Spinal cord (tissue), 10 donors: ENCODE data around the gene CD276. TPM values are rescaled to one million over a fixed set of nuclear protein-coding genes. Genes with fewer than 3 reads are reported as not detected.
"Not testable (repeated sequence)": the region's sequence is repeated elsewhere in the genome, so short reads cannot be mapped to it uniquely, and the experiment has no call there.

ENCODE experiments used
- DNase-seq, 6 donors: peaks; one replicate each; pipeline versions ENCODE4 v3.0.0 to v3.0.0-alpha.2; 2013 to 2015; ENCODE audit warnings: low spot score in 6 of 6, low read depth in 4 of 6
- H3K27ac ChIP-seq: one replicate; pipeline ENCODE4 v1.5.1; 2013; ENCODE audit warnings: low read depth, low read length, control low read depth
- H3K27me3 ChIP-seq: one replicate; pipeline ENCODE4 v1.6.1; 2013; ENCODE audit warnings: low read length; ENCODE audit not compliant: control insufficient read depth, insufficient read depth
- H3K36me3 ChIP-seq: one replicate; pipeline ENCODE4 v1.6.1; 2013; ENCODE audit warnings: low read length; ENCODE audit not compliant: control insufficient read depth, insufficient read depth
- H3K4me1 ChIP-seq: one replicate; pipeline ENCODE4 v1.6.1; 2013; ENCODE audit warnings: low read length; ENCODE audit not compliant: control insufficient read depth, insufficient read depth
- H3K4me3 ChIP-seq: one replicate; pipeline ENCODE4 v1.5.1; 2013; ENCODE audit warnings: low read depth, low read length, control low read depth
- H3K9me3 ChIP-seq: one replicate; pipeline ENCODE4 v1.6.1; 2013; ENCODE audit warnings: low read length; ENCODE audit not compliant: control insufficient read depth, insufficient read depth
- WGBS: methylation state at CpG from one replicate; pipeline ENCODE4 v1.1.5; 2013; ENCODE audit warnings: missing lambda C conversion rate; ENCODE audit not compliant: insufficient coverage; 5-methylcytosine and 5-hydroxymethylcytosine counted together
- polyA plus RNA-seq, 2 donors: library from polyadenylated mRNA; unstranded; fragments of 120-200 nt; gene quantifications; one replicate each; pipeline ENCODE4 v1.2.1, GENCODE V29; 2013; ENCODE audit not compliant: insufficient read length in 2 of 2
- total RNA-seq, 2 donors: library from RNA; depleted of rRNA in 1 of 2; stranded (reverse); fragments of 120-200 nt in 1 of 2; fragments of >200 nt in 1 of 2; gene quantifications; one replicate each; pipeline versions ENCODE4 v1.2.3 to v1.2.4, GENCODE V29; 2013 to 2014
- donor health status: healthy.

CD276 gene
- total and polyA plus RNA-seq, 4 donors, result 35.7 to 125 (median 75.4) TPM

DNA sequence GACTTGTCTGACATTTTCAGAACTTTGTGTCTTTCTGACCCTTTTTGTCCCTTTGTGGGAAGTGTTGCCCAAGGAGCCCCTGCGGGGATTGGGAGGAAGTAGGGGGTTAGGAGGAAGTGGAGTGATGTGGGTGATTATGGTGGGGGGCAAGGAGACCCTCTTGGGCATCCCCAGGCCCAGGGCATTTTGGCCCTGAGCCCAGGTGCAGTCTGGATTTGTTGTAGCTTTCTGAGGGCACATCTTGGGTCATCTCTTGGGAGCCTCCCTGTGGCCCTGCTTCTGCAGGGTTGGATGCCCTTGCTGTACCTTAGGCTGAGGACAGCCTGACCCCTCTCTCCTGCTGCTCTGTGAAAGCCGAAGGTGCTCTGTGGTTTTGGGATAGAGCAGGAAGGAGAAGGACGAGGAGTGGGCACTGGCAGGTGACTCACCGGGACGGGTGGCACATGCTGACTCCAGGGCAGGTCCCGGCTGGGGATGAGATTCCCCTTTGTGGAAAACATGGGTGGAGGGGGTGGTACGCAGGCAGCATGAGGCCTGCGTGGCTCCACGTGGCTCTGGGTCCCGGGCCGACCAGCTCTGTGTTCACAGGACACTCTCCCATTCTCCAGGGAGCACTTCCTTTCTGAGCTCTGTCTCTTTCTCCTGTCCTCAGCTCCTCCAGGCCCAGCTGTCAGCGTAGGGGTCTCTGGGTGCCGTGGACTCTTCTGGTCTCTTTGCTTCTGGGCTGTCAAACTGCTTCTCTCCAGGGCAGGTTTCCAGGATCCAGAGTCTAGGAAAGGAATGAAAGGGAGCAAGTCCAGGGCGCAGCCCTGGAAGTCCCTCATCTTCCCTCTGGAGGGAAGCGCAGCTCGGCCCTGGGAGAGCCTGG lies 11.8 kb downstream of the CD276 start:
- no peaks in the 10 kb centered on the region for H3K27me3 ChIP-seq
- 81% methylated on average over 14 of the region's 16 CpGs for WGBS
- peaks cover 40% of the 10 kb centered on the region for H3K4me1 ChIP-seq
- DNase-seq, result no peak
- H3K4me3 ChIP-seq, result no peak overlapping the region
- H3K36me3 ChIP-seq, result peaks cover 32% of the 10 kb centered on the region
- H3K9me3 ChIP-seq, result no peaks in the 10 kb centered on the region
- no peak overlapping the region for H3K27ac ChIP-seq

DNA sequence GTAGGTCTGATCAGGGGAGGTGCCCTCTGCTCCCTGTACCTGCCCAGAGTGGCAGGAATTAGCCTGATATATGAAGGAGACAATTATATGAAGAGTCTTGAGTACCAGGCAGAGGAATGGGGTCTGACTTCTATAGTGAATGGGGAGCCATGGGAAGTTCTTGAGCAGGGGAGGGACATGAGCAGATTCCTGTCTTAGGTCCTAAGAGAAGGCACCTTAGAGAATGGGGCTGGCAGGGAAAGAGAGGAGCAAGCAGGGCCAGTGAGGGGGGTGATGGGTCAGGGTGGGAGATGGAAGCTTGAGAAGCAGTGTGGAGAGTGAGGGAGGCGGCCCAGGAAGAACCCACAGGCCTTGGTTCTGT lies 12.4 kb downstream of the CD276 start:
- no peak overlapping the region for H3K4me3 ChIP-seq
- H3K36me3 ChIP-seq, result peaks cover 32% of the 10 kb centered on the region
- no peak for DNase-seq
- H3K4me1 ChIP-seq, result peaks cover 37% of the 10 kb centered on the region
- no peaks in the 10 kb centered on the region for H3K27me3 ChIP-seq
- H3K9me3 ChIP-seq, result no peaks in the 10 kb centered on the region
- peak overlapping the region; percentile 29 for H3K27ac ChIP-seq
- 71% methylated on average over 1 of the region's 1 CpG for WGBS

DNA sequence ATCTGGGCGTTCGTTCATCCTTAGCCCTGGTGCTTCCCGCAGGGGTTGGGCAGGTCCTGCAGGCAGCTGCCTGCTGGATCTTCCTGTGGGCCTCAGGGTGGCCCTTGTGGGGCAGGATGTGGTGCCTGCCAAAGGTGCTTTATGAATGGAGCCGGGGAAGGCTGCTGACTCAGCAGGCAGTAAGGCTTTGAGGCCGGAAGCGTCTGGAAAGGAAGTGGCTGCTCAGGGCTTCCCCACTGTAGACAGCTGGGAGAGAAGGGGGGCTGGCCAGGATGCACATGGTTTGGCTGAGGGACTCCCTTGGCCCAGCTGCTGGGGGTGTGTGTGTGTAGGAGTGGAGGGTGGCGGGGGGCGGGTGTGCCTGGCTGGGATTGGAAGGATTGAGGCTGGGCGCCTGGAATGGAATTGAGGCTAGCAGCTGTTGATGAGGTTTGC lies 12.9 kb downstream of the CD276 start:
- no peaks in the 10 kb centered on the region for H3K27me3 ChIP-seq
- peak in 4 of 6 donors; percentile 59 to 92 (median 74) for DNase-seq
- peaks cover 36% of the 10 kb centered on the region for H3K4me1 ChIP-seq
- H3K4me3 ChIP-seq, result no peak overlapping the region
- H3K27ac ChIP-seq, result peak overlapping the region; percentile 29
- WGBS, result 20% methylated on average over 9 of the region's 9 CpGs
- no peaks in the 10 kb centered on the region for H3K9me3 ChIP-seq
- H3K36me3 ChIP-seq, result peaks cover 34% of the 10 kb centered on the region

DNA sequence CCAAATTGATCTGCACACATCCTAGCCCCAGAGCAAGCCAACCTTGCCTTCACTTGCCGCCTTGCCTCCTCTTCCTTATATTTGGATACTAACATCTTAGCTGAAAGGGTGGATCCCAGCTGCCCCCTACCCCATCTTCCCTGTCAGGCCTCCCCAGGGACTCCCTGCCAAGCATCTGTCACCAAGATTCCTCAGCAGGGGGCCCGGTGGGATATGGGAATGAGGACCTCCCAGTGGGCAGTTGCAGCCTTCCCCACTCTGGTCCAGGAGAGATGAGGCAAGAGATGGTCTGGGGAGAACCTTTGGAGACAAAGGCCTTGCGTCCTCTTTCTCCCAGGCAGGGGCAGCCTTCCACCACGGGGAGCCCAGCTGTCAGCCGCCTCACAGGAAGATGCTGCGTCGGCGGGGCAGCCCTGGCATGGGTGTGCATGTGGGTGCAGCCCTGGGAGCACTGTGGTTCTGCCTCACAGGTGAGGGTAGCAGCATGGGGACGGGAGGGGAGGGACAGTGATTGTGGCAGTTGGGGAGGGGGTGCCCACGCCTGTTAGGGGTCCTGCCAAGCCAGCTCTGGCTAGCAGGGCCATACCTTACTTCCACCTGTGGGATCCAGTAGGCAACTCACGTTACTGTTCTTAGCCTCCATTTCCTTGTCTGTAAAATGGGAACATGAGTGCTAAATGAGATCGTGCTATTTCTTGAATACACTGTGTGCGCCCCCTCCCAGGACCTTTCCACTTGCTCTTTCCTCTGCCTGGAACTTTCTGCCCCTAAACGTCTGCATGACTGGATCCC lies 15.3 kb downstream of the CD276 start:
- no peak for DNase-seq
- Histone ChIP-seq H3K27me3 (no peaks in the 10 kb centered on the region), H3K27ac (no peak overlapping the region), H3K4me1 (peaks cover 36% of the 10 kb centered on the region), H3K36me3 (peaks cover 51% of the 10 kb centered on the region), H3K9me3 (no peaks in the 10 kb centered on the region), H3K4me3 (no peak overlapping the region)
- WGBS, result 82% methylated on average over 10 of the region's 14 CpGs

DNA sequence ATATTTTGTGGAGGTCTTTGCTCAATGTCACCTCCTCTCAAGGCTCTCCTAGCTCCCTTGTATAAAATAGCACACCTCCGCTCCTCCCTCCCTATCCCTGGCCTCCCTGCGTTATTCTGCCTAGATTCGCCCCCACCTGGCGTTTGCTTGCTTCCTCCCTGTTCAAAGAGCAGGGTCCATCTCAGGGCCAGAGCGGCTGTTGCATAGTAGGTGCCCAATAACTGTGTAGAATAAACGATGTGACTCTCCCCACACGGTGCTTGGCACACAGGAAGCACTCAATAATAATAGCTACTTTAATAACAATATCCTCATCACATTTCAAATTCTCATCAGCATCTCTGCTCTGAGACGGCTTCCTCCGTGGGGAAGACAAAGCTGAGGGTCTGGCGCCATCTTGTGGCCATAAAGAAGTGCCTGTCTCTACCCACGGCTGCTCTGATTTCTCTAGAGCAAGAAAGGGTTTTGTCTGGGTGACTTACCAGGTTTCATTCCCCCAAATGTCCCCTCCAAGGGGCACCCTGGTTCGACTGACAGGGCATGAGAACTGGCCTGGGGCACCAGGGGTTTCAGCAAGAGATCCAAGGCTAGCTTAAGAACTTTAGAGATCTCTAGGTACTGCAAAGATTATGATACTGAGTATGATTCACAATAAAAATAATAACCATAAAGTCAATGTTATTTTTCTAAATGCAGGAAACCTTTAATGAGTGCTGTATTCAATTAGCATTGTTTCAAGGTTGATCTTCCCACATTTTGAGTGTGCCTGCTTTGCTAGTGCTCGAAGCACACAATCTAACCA lies 16.1 kb downstream of the CD276 start:
- Histone ChIP-seq H3K9me3 (no peaks in the 10 kb centered on the region), H3K27me3 (no peaks in the 10 kb centered on the region), H3K4me1 (peaks cover 36% of the 10 kb centered on the region), H3K4me3 (no peak overlapping the region), H3K36me3 (peaks cover 56% of the 10 kb centered on the region), H3K27ac (no peak overlapping the region)
- DNase-seq, result peak in 5 of 6 donors; percentile 80 to 97 (median 88)
- 33% methylated on average over 9 of the region's 13 CpGs for WGBS

DNA sequence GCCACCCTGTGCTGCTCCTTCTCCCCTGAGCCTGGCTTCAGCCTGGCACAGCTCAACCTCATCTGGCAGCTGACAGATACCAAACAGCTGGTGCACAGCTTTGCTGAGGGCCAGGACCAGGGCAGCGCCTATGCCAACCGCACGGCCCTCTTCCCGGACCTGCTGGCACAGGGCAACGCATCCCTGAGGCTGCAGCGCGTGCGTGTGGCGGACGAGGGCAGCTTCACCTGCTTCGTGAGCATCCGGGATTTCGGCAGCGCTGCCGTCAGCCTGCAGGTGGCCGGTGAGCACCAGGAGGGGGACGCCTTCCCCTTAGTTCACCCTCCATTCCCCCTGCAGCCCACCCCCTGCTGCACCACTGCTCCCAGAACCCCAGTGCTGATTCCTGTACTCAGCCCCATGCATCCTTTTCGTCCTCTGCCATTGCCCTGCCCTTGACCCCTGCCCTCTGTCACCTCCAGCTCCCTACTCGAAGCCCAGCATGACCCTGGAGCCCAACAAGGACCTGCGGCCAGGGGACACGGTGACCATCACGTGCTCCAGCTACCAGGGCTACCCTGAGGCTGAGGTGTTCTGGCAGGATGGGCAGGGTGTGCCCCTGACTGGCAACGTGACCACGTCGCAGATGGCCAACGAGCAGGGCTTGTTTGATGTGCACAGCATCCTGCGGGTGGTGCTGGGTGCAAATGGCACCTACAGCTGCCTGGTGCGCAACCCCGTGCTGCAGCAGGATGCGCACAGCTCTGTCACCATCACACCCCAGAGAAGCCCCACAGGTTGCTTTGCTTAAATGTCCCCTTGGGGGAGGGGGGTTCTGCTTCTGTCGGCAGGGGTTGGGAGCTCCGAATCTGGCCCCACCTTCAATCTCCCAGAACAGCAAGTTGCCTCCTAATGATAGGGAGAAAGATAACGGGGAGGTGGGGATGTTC lies 18.4 kb downstream of the CD276 start:
- Histone ChIP-seq H3K4me1 (peaks cover 19% of the 10 kb centered on the region), H3K36me3 (peaks cover 76% of the 10 kb centered on the region)
- H3K4me3 ChIP-seq, H3K27me3 ChIP-seq, H3K27ac ChIP-seq, H3K9me3 ChIP-seq, DNase-seq: not testable (repeated sequence)
- 82% methylated on average over 22 of the region's 33 CpGs for WGBS

DNA sequence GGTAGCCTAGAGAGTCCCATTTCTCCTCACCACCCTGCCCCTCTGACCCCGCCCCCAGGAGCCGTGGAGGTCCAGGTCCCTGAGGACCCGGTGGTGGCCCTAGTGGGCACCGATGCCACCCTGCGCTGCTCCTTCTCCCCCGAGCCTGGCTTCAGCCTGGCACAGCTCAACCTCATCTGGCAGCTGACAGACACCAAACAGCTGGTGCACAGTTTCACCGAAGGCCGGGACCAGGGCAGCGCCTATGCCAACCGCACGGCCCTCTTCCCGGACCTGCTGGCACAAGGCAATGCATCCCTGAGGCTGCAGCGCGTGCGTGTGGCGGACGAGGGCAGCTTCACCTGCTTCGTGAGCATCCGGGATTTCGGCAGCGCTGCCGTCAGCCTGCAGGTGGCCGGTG lies 19.4 kb downstream of the CD276 start:
- not testable (repeated sequence) for H3K9me3 ChIP-seq, H3K4me3 ChIP-seq, H3K27ac ChIP-seq, DNase-seq, H3K27me3 ChIP-seq
- 82% methylated on average over 18 of the region's 23 CpGs for WGBS
- Histone ChIP-seq H3K36me3 (peaks cover 77% of the 10 kb centered on the region), H3K4me1 (peaks cover 14% of the 10 kb centered on the region)

DNA sequence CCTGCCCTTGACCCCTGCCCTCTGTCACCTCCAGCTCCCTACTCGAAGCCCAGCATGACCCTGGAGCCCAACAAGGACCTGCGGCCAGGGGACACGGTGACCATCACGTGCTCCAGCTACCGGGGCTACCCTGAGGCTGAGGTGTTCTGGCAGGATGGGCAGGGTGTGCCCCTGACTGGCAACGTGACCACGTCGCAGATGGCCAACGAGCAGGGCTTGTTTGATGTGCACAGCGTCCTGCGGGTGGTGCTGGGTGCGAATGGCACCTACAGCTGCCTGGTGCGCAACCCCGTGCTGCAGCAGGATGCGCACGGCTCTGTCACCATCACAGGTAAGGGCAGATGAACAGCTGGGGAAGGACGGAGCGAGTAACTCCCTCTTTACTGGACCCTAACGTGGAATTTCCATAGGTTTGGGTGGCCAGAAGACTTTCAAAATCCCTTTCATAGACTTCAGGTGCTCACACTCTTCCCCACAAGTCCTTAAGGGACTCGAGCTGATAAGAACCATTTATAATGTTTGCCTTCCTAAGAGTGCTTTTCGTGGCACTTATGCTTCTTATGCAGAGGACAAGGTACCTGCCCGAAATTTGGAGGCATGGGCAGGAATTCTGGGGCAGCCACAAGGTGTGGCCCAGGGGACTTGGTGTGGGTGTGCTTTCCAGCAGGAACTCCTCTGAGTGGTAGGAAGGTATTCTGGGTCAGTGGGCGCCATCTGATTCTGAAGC lies 20.1 kb downstream of the CD276 start:
- H3K9me3 ChIP-seq, H3K27me3 ChIP-seq, H3K27ac ChIP-seq, DNase-seq, H3K4me3 ChIP-seq: not testable (repeated sequence)
- 90% methylated on average over 22 of the region's 23 CpGs for WGBS
- H3K36me3 ChIP-seq, result peaks cover 78% of the 10 kb centered on the region
- peaks cover 12% of the 10 kb centered on the region for H3K4me1 ChIP-seq
